Measurements from ENCODE around the gene TMEM247.
A peak's percentile ranks its signal among the peaks of the same experiment; 100 is the strongest.

GRCh38 chr2:46487667-46488335, 8.4 kb downstream of the TMEM247 start:
- no peak for TF ChIP-seq CTCF (IDR thresholded peaks at IDR 0.05 in 8 of 11, conservative IDR thresholded peaks at IDR 0.05 in 3 of 11)
- peak in 2 of 3 donors; percentile 69 to 71 for TF ChIP-seq POLR2AphosphoS5 (IDR thresholded peaks at IDR 0.05)
- TF ChIP-seq POLR2A (IDR thresholded peaks at IDR 0.05): no peak
